AG09309 (cell line): ENCODE measurements around the gene SENP5.

Source experiments
- DNase-seq: peaks from one replicate; pipeline ENCODE4 v3.0.0-alpha.2; 2010; ENCODE audit warnings: low read depth
- H3K4me3 ChIP-seq: 2 replicates; pipeline ENCODE4 v1.5.1; 2011; ENCODE audit warnings: mild to moderate bottlenecking, low read depth, low read length, moderate library complexity; ENCODE audit not compliant: control insufficient read depth
- TF ChIP-seq, protein P1 (sequence below): IDR thresholded peaks from 2 replicates; pipeline ENCODE4 v1.5.1; 2011; ENCODE audit warnings: mild to moderate bottlenecking, low read depth, low read length, inconsistent platforms; ENCODE audit not compliant: insufficient read depth, control insufficient read depth; ENCODE audit errors: missing control alignments

SENP5 gene

GRCh38 chr3:196901768-196902167 lies 34.0 kb downstream of the SENP5 start:
- TF ChIP-seq, protein P1, sequence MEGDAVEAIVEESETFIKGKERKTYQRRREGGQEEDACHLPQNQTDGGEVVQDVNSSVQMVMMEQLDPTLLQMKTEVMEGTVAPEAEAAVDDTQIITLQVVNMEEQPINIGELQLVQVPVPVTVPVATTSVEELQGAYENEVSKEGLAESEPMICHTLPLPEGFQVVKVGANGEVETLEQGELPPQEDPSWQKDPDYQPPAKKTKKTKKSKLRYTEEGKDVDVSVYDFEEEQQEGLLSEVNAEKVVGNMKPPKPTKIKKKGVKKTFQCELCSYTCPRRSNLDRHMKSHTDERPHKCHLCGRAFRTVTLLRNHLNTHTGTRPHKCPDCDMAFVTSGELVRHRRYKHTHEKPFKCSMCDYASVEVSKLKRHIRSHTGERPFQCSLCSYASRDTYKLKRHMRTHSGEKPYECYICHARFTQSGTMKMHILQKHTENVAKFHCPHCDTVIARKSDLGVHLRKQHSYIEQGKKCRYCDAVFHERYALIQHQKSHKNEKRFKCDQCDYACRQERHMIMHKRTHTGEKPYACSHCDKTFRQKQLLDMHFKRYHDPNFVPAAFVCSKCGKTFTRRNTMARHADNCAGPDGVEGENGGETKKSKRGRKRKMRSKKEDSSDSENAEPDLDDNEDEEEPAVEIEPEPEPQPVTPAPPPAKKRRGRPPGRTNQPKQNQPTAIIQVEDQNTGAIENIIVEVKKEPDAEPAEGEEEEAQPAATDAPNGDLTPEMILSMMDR: no peak

DNA sequence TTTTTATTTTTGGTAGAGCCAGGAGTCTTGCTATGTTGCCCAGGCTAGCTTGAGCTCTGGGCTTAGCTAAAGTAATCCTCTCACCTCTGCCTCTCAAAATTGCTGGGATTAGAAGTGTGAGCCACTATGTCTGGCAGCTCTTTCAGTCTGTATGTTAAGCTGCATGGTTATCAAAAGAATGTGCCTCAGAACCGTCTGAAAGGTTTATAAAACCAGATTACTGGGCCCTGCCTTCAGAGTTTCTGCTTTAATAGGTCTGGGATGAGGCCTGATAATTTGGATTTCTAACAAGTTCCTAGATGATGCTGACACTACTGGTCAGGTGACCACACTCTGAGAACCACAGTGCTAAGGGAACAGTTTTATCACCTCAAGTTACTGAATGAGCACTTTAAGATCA lies 34.6 kb downstream of the SENP5 start:
- TF ChIP-seq, protein P1: no peak
- DNase-seq: no peak
- no peak overlapping the region for H3K4me3 ChIP-seq

More at GRCh38 chr3:196901768-196902167, 34.0 kb downstream of the SENP5 start:
- no peak overlapping the region for H3K4me3 ChIP-seq
- DNase-seq: no peak

DNA sequence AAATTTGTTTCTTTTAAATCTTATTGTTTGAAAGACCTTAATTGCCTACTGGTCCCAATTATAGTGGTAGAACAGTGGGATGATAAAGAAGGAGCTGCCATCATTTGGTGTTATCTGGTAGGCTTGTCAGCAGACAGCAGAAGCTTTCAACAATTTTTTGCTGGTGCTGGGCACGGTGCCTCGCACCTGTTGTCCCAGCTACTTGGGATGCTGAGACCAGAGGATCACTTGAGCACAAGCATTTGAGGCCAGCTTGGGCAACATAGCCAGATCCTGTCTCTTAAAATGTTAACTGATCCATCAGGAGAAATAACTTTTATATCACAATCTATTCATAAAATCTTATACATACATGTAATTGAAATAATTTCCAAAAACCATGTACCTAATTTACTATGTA lies 36.0 kb downstream of the SENP5 start:
- no peak for DNase-seq
- TF ChIP-seq, protein P1: no peak
- no peak overlapping the region for H3K4me3 ChIP-seq

DNA sequence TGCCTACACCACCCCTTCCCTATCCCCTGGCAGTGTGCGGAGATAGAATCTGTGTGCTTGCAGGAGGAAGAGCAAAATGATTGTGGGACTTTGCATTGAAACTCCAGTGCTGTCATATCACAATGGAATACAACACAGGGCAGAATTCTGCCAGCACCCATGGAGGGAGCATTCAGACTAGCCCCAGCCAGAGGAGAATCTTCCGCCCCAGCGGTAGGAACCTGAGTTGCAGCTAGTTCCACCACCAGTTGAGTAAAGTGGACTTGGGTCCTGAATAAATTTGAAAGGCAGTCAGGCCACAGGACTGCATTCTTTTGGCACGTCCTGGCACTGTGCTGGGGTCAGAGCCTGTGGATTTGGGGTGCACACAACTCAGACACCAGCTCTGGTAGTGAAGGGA lies 47.1 kb downstream of the SENP5 start:
- DNase-seq: no peak
- TF ChIP-seq, protein P1: no peak
- no peak overlapping the region for H3K4me3 ChIP-seq

DNA sequence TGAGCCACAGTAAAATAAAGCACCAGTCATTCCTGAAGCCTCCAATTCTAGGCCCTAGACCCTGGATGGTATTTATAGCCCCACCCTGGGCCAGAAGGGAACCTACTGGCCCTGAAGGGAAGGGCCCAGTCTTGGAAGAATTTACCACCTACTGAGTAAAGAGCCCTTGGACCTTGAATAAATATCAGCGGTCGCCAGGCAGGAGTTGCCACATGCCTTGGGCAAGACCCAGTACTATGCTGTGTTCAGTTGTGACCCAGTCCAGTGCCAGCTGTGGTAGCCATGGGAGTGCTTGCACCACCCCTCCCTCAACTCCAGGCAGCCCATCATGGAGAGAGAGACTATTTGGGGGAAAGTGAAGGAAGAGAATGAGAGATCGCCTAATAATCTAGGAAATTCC lies 47.7 kb downstream of the SENP5 start:
- TF ChIP-seq, protein P1: no peak
- no peak overlapping the region for H3K4me3 ChIP-seq
- DNase-seq: no peak

DNA sequence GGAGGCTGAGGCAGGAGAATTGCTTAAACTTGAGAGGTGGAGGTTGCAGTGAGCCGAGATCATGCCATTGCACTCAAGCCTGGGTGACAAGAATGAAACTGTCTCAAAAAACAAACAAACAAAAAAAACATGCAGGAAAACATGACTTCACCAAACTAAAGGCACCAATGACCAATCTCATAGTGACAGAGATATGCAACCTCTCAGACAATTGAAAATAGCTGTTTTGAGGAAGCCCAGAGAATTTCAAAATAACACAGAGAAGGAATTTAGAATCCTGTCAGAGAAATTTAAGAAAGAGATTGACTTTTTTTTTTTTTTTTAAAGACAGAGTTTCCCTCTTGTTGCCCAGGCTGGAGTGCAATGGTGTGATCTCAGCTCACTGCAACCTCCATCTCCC lies 48.5 kb downstream of the SENP5 start:
- no peak for DNase-seq
- TF ChIP-seq, protein P1: no peak
- H3K4me3 ChIP-seq: no peak overlapping the region

- TF ChIP-seq, protein P1: no peak
- no peak overlapping the region for H3K4me3 ChIP-seq
- no peak for DNase-seq
Measured at GRCh38 chr3:196916995-196917394, 49.3 kb downstream of the SENP5 start.
